Mucosa of stomach (tissue), 1 donor: ENCODE results near the gene HIRA.

Source experiments
- H3K27me3 ChIP-seq: one replicate; pipeline ENCODE4 v1.7.0; 2013; ENCODE audit warnings: mild to moderate bottlenecking, low read length; ENCODE audit not compliant: control insufficient read depth, insufficient read depth
- H3K36me3 ChIP-seq: one replicate; pipeline ENCODE4 v1.7.0; 2013; ENCODE audit warnings: low read length; ENCODE audit not compliant: control insufficient read depth, insufficient read depth
- H3K4me1 ChIP-seq: one replicate; pipeline ENCODE4 v1.7.0; 2013; ENCODE audit warnings: mild to moderate bottlenecking, low read length; ENCODE audit not compliant: control insufficient read depth, insufficient read depth
- H3K4me3 ChIP-seq: one replicate; pipeline ENCODE4 v1.7.0; 2013; ENCODE audit warnings: low read length
- H3K9ac ChIP-seq: one replicate; pipeline ENCODE4 v1.7.0; 2013; ENCODE audit warnings: mild to moderate bottlenecking, low read length, moderate library complexity
- H3K9me3 ChIP-seq: one replicate; pipeline ENCODE4 v1.7.0; 2013; ENCODE audit warnings: mild to moderate bottlenecking, low read length, moderate library complexity; ENCODE audit not compliant: control insufficient read depth
- donor health status: Pancreatic carcinoma.

The HIRA gene

GRCh38 chr22:19471572-19471971, 40.0 kb upstream of the HIRA start:
- no peaks in the 10 kb centered on the region for H3K9me3 ChIP-seq
- H3K4me1 ChIP-seq = no peaks in the 10 kb centered on the region
- H3K36me3 ChIP-seq = peaks cover 41% of the 10 kb centered on the region
- H3K4me3 ChIP-seq = no peak overlapping the region
- no peak overlapping the region for H3K9ac ChIP-seq
- H3K27me3 ChIP-seq = no peaks in the 10 kb centered on the region

GRCh38 chr22:19470010-19470409, 38.5 kb upstream of the HIRA start:
- Histone ChIP-seq H3K4me1 (no peaks in the 10 kb centered on the region), H3K36me3 (peaks cover 41% of the 10 kb centered on the region), H3K9ac (no peak overlapping the region), H3K9me3 (no peaks in the 10 kb centered on the region), H3K4me3 (no peak overlapping the region), H3K27me3 (no peaks in the 10 kb centered on the region)

- Histone ChIP-seq H3K27me3 (no peaks in the 10 kb centered on the region), H3K36me3 (peaks cover 44% of the 10 kb centered on the region), H3K9me3 (no peaks in the 10 kb centered on the region), H3K4me3 (no peak overlapping the region), H3K4me1 (no peaks in the 10 kb centered on the region), H3K9ac (no peak overlapping the region)
These were observed 37.9 kb upstream of the HIRA start for GRCh38 chr22:19469421-19469820.

GRCh38 chr22:19467912-19468311, 36.4 kb upstream of the HIRA start:
- H3K27me3 ChIP-seq = no peaks in the 10 kb centered on the region
- peaks cover 37% of the 10 kb centered on the region for H3K36me3 ChIP-seq
- H3K4me1 ChIP-seq = no peaks in the 10 kb centered on the region
- H3K9ac ChIP-seq = no peak overlapping the region
- H3K4me3 ChIP-seq = no peak overlapping the region
- no peaks in the 10 kb centered on the region for H3K9me3 ChIP-seq

GRCh38 chr22:19466848-19467752, 35.6 kb upstream of the HIRA start:
- Histone ChIP-seq H3K36me3 (peaks cover 36% of the 10 kb centered on the region), H3K9me3 (no peaks in the 10 kb centered on the region), H3K27me3 (no peaks in the 10 kb centered on the region), H3K4me1 (no peaks in the 10 kb centered on the region), H3K4me3 (no peak overlapping the region), H3K9ac (no peak overlapping the region)

- Histone ChIP-seq H3K36me3 (peaks cover 31% of the 10 kb centered on the region), H3K4me3 (no peak overlapping the region), H3K9me3 (no peaks in the 10 kb centered on the region), H3K27me3 (no peaks in the 10 kb centered on the region), H3K9ac (no peak overlapping the region), H3K4me1 (no peaks in the 10 kb centered on the region)
These were observed 34.7 kb upstream of the HIRA start for GRCh38 chr22:19466126-19466716.

- Histone ChIP-seq H3K9me3 (no peaks in the 10 kb centered on the region), H3K4me1 (no peaks in the 10 kb centered on the region), H3K36me3 (peaks cover 26% of the 10 kb centered on the region)
These were observed 33.4 kb upstream of the HIRA start for GRCh38 chr22:19464975-19465374.

GRCh38 chr22:19464546-19464945, 33.0 kb upstream of the HIRA start:
- Histone ChIP-seq H3K9me3 (no peaks in the 10 kb centered on the region), H3K36me3 (peaks cover 26% of the 10 kb centered on the region), H3K27me3 (no peaks in the 10 kb centered on the region), H3K4me3 (no peak overlapping the region), H3K4me1 (no peaks in the 10 kb centered on the region), H3K9ac (no peak overlapping the region)

More at GRCh38 chr22:19464975-19465374, 33.4 kb upstream of the HIRA start:
- Histone ChIP-seq H3K9ac (no peak overlapping the region), H3K27me3 (no peaks in the 10 kb centered on the region), H3K4me3 (no peak overlapping the region)

- Histone ChIP-seq H3K36me3 (peaks cover 19% of the 10 kb centered on the region), H3K9ac (no peak overlapping the region), H3K4me1 (no peaks in the 10 kb centered on the region), H3K9me3 (no peaks in the 10 kb centered on the region), H3K4me3 (no peak overlapping the region), H3K27me3 (no peaks in the 10 kb centered on the region)
These were observed 32.2 kb upstream of the HIRA start for GRCh38 chr22:19463491-19464469.

GRCh38 chr22:19463008-19463407, 31.5 kb upstream of the HIRA start:
- no peaks in the 10 kb centered on the region for H3K27me3 ChIP-seq
- no peak overlapping the region for H3K9ac ChIP-seq
- no peak overlapping the region for H3K4me3 ChIP-seq
- peaks cover 12% of the 10 kb centered on the region for H3K36me3 ChIP-seq
- H3K4me1 ChIP-seq = no peaks in the 10 kb centered on the region
- H3K9me3 ChIP-seq = no peaks in the 10 kb centered on the region

- no peak overlapping the region for H3K4me3 ChIP-seq
- H3K36me3 ChIP-seq = peaks cover 9% of the 10 kb centered on the region
- H3K9ac ChIP-seq = no peak overlapping the region
- no peaks in the 10 kb centered on the region for H3K27me3 ChIP-seq
- H3K9me3 ChIP-seq = no peaks in the 10 kb centered on the region
- H3K4me1 ChIP-seq = no peaks in the 10 kb centered on the region
These were observed 30.0 kb upstream of the HIRA start for GRCh38 chr22:19461506-19461905.
